Measurements from ENCODE around the gene RYR1. TPM values are rescaled to one million over a fixed set of nuclear protein-coding genes. Genes with fewer than 3 reads are reported as not detected.
A peak's percentile ranks its signal among the peaks of the same experiment; 100 is the strongest.

The RYR1 gene
- total RNA-seq, 2 experiments from 2014 or later, result 0.54 to 1.4 TPM

GRCh38 chr19:38400361-38400760 lies 33.1 kb upstream of the RYR1 start:
- Histone ChIP-seq H3K9me3 (ENCODE audit: low read length) (no peaks in the 10 kb centered on the region), H3K36me3 (ENCODE audit: insufficient read depth, low read length) (no peaks in the 10 kb centered on the region), H2AFZ (ENCODE audit: low read length) (no peak overlapping the region), H3K4me3 (ENCODE audit: low read depth, low read length, poor library complexity, severe bottlenecking) (no peak overlapping the region), H4K20me1 (ENCODE audit: insufficient read depth, low read length) (no peaks in the 10 kb centered on the region), H3K27ac (ENCODE audit: low read depth, low read length, poor library complexity, severe bottlenecking) (no peak overlapping the region), H3K9me2 (ENCODE audit: insufficient read depth, low read length) (no peaks in the 10 kb centered on the region), H3K79me2 (ENCODE audit: insufficient read depth, low read depth, low read length) (no peaks in the 10 kb centered on the region), H3K4me1 (ENCODE audit: insufficient read depth, low read length, poor library complexity, severe bottlenecking) (peaks cover 4% of the 10 kb centered on the region), H3K4me2 (ENCODE audit: low read length) (no peak overlapping the region)
- ChIA-PET CTCF (ENCODE audit: unreplicated experiment) (no interaction called here), POLR2A (interaction anchor here (0.7 kb wide), 1 partner anchor 26 kb away, joined by 4 read pairs; the partner anchor contains the start of gene PSMD8)
- TF ChIP-seq EZH2phosphoT487 (IDR thresholded peaks at IDR 0.05; ENCODE audit: borderline replicate concordance, low read depth, low read length) (no peak), CTCF (conservative IDR thresholded peaks at IDR 0.05; ENCODE audit: low read length) (no peak)
- DNase-seq (ENCODE audit: low spot score), result no peak
- intact Hi-C loops (cut with micrococcal nuclease; ENCODE audit: unreplicated experiment), result loop anchor here (5.0 kb wide), 2 partner anchors 217 to 532 kb away; partner anchors contain the start of genes EIF3K, MAP4K1, MRPS12 and SARS2
- BruUV-seq (replicated peaks), result no TSS peak

GRCh38 chr19:38401148-38401547 lies 32.3 kb upstream of the RYR1 start:
- no peaks in the 10 kb centered on the region for H4K20me1 ChIP-seq (ENCODE audit: insufficient read depth, low read length)
- H2AFZ ChIP-seq (ENCODE audit: low read length), result no peak overlapping the region
- H3K9me2 ChIP-seq (ENCODE audit: insufficient read depth, low read length), result no peaks in the 10 kb centered on the region
- TF ChIP-seq EZH2phosphoT487 (IDR thresholded peaks at IDR 0.05; ENCODE audit: borderline replicate concordance, low read depth, low read length), result no peak
- TF ChIP-seq CTCF (conservative IDR thresholded peaks at IDR 0.05; ENCODE audit: low read length), result no peak
- ChIA-PET POLR2A (no interaction called here), CTCF (ENCODE audit: unreplicated experiment) (no interaction called here)
- no TSS peak for BruUV-seq (replicated peaks)
- H3K4me2 ChIP-seq (ENCODE audit: low read length), result no peak overlapping the region
- no peak overlapping the region for H3K4me3 ChIP-seq (ENCODE audit: low read depth, low read length, poor library complexity, severe bottlenecking)
- no peaks in the 10 kb centered on the region for H3K36me3 ChIP-seq (ENCODE audit: insufficient read depth, low read length)
- no peak for DNase-seq (ENCODE audit: low spot score)
- no peaks in the 10 kb centered on the region for H3K79me2 ChIP-seq (ENCODE audit: insufficient read depth, low read depth, low read length)
- no peaks in the 10 kb centered on the region for H3K9me3 ChIP-seq (ENCODE audit: low read length)
- intact Hi-C loops (cut with micrococcal nuclease; ENCODE audit: unreplicated experiment), result loop anchor here (5.0 kb wide), 2 partner anchors 216 to 531 kb away; partner anchors contain the start of genes EIF3K, MAP4K1, MRPS12 and SARS2
- H3K27ac ChIP-seq (ENCODE audit: low read depth, low read length, poor library complexity, severe bottlenecking), result no peak overlapping the region
- H3K4me1 ChIP-seq (ENCODE audit: insufficient read depth, low read length, poor library complexity, severe bottlenecking), result peaks cover 4% of the 10 kb centered on the region

GRCh38 chr19:38402623-38402966 lies 30.9 kb upstream of the RYR1 start:
- H3K4me3 ChIP-seq (ENCODE audit: low read depth, low read length, poor library complexity, severe bottlenecking), result peak overlapping the region; percentile 63
- intact Hi-C loops (cut with micrococcal nuclease; ENCODE audit: unreplicated experiment), result loop anchor here (2.0 to 5.0 kb wide), 3 partner anchors 28 to 530 kb away; partner anchors contain the start of genes EIF3K, MAP4K1, MRPS12 and PSMD8
- CTCF ChIA-PET (ENCODE audit: unreplicated experiment), result interaction anchor here (0.6 to 1.2 kb wide), 14 partner anchors 14 to 526 kb away, joined by 3 to 15 read pairs (median 5); partner anchors contain the start of genes GGN and PSMD8
- peaks cover 7% of the 10 kb centered on the region; the same call in 1 of the 2 replicates for H3K36me3 ChIP-seq (ENCODE audit: insufficient read depth, low read length)
- no TSS peak for BruUV-seq (replicated peaks)
- H3K79me2 ChIP-seq (ENCODE audit: insufficient read depth, low read depth, low read length), result no peaks in the 10 kb centered on the region
- H3K9me2 ChIP-seq (ENCODE audit: insufficient read depth, low read length), result no peaks in the 10 kb centered on the region
- no peaks in the 10 kb centered on the region for H4K20me1 ChIP-seq (ENCODE audit: insufficient read depth, low read length)
- POLR2A ChIA-PET, result interaction anchor here (0.5 to 1.7 kb wide), 9 partner anchors 12 to 826 kb away, joined by 3 to 10 read pairs (median 4); partner anchors contain the start of genes GGN, PSMD8 and SPRED3
- TF ChIP-seq CTCF (conservative IDR thresholded peaks at IDR 0.05; ENCODE audit: low read length) (no peak), EZH2phosphoT487 (IDR thresholded peaks at IDR 0.05; ENCODE audit: borderline replicate concordance, low read depth, low read length) (no peak)
- peak overlapping the region; percentile 76 for H3K4me2 ChIP-seq (ENCODE audit: low read length)
- H3K9me3 ChIP-seq (ENCODE audit: low read length), result no peaks in the 10 kb centered on the region
- peaks cover 4% of the 10 kb centered on the region for H3K4me1 ChIP-seq (ENCODE audit: insufficient read depth, low read length, poor library complexity, severe bottlenecking)
- H3K27ac ChIP-seq (ENCODE audit: low read depth, low read length, poor library complexity, severe bottlenecking), result peak overlapping the region; percentile 29
- DNase-seq (ENCODE audit: low spot score), result no peak
- peak overlapping the region; percentile 89 for H2AFZ ChIP-seq (ENCODE audit: low read length)

All from OCI-LY7 (cell line).